ENCODE measurements around the gene NELL1.

- TF ChIP-seq RARB (CRISPR knock-in tag; IDR thresholded peaks at IDR 0.05) (no peak), ESRRG (CRISPR knock-in tag; IDR thresholded peaks at IDR 0.05) (no peak), PPARA (CRISPR knock-in tag; IDR thresholded peaks at IDR 0.05; ENCODE audit: borderline replicate concordance) (no peak), ZFP30 (CRISPR knock-in tag; IDR thresholded peaks at IDR 0.05) (no peak), PATZ1 (CRISPR knock-in tag; IDR thresholded peaks at IDR 0.05; ENCODE audit: borderline replicate concordance) (no peak), ZC3H10 (CRISPR knock-in tag; IDR thresholded peaks at IDR 0.05) (no peak)
These were observed 62.4 kb downstream of the NELL1 start for GRCh38 chr11:20731676-20732215.

All from SK-N-SH treated with all-trans-retinoic acid at 6 μM for 48 hours (cell line).